NOMO-1 treated with dmso at 0.1 percent for 144 hours (cell line): ENCODE results near the gene SYK.
"Not testable (repeated sequence)": the region's sequence is repeated elsewhere in the genome, so short reads cannot be mapped to it uniquely, and the experiment has no call there.

Experiments used
- DNase-seq: peaks from one replicate; lab custom pipeline; 2025; ENCODE audit not compliant: unreplicated experiment; lab: John Stamatoyannopoulos, UW

Gene SYK

DNA sequence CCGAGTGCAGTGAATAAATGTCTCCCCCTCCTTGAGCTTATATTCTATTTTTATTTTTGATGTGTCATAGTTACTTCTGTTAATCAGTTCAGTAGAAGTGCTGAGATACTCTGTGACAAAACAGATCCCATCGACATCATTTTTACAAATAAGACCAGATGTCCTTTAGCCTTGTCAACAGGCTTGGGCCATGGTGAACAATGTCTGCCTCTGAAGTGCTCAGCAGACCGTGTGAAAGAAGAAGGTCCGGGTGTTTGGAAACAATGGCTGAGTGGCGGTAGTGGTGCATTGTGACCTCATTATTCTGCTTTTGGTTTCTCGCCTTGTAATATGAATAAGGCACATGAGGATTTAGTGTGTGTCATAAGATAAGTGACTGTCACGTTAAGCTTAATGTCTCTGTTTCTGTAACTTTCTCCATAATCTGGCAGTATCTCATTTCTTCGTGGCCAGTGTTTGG, 71.2 kb downstream of the SYK start:
- no peak for DNase-seq

DNA sequence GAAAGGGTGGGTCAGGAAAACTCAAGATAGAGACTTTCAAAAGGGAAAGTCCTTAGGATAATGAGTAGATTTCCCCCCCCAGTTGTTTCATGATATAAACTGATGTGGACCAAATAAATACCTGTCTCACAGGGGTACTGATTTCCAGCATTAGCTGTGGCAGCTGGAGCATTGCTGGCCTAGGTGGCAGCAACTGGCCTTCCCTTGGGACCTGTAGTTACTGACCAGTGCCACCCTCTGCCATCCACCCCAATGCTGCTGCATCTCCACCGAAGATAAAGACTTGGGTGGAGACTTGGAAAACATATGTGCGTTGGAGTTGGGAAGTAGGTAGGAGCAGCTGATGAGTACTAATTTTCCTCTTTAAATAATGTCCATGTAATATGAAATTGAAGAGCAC, 71.8 kb downstream of the SYK start:
- DNase-seq = no peak

DNA sequence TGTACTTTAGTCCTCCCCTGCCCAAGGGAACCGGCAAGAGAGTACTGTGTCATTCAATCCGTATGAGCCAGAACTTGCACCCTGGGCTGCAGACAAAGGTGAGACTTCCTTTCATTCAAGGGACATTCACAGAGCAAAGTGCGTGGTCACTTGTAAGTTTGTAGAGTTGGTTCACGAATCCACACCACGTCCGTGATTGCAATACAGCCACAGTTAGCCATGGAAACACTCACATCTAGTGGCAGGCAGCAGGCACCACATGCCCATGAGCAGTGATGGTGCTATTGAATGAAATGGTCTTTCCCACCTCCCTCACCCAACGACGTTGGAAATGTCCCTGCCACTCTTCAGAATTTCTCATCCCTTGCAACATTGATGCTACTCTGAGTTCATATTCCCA, 72.6 kb downstream of the SYK start:
- DNase-seq = no peak

DNA sequence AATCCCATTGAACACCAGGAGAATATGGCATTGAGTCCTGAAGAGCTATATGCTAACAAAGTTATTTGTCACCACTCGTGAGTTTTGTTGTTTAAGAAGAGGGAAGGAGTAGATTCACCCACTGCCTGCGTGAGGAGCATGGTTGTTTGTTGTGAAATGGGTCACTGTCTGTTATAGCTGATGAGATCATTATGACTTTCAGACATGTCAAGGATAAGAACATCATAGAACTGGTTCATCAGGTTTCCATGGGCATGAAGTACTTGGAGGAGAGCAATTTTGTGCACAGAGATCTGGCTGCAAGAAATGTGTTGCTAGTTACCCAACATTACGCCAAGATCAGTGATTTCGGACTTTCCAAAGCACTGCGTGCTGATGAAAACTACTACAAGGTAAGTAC, 76.9 kb downstream of the SYK start:
- no peak for DNase-seq

DNA sequence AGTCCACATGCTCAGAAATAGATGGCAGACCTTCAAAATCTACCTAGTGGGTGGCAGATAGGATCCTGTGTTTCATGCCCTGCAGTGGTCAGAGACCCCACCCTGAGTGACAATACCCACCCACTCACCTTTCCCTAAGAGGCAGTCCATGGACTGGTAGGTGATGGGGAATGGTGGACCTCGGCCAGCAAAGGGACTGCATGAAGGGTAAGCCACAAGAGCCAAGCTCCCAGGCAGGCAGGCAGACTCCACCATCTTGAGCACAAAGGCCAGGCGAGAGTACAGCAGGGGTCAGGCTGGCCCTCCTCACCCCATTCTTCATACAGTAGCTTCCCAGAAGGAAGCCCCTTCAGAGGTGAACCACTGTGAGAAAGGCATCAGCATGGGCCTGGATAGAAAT, 78.4 kb downstream of the SYK start:
- no peak for DNase-seq

DNA sequence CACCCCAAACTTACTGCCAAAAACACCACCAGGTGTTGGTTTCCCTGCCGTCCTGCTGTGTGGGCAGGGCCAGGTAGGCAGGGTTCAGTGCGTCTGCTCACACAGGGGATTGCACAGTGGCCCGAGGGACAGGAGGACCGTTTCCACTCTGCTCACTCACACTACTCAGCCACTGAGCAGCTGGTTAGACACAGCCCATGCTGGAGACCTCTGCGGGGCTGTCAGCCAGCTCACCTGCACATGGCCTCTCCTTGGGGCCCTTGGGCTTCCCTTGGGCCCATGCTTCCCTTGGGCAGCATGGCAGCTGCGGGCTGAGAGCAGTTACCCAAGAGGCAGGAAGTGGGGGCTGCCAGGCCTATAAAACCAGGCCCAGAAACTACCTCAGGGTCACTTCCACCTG, 79.0 kb downstream of the SYK start:
- no peak for DNase-seq

DNA sequence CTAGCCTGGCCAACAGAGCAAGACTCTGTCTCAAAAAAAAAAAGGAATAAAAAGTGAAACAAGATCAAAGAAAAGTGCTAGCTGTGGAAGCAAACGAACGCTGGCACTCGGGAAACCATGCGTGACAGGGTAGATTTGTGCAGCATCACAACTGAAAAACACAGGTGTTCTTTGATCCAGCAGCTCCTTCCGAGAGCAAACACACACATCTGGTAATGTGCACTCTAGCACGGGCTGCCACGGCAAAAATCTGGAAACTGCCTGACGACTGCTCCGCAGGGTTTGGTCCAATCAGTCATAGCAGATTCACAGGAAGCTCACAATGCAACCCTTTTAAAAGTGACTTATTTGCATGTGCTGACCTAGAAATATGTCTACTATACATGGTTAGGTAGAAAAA, 80.0 kb downstream of the SYK start:
- no peak for DNase-seq

DNA sequence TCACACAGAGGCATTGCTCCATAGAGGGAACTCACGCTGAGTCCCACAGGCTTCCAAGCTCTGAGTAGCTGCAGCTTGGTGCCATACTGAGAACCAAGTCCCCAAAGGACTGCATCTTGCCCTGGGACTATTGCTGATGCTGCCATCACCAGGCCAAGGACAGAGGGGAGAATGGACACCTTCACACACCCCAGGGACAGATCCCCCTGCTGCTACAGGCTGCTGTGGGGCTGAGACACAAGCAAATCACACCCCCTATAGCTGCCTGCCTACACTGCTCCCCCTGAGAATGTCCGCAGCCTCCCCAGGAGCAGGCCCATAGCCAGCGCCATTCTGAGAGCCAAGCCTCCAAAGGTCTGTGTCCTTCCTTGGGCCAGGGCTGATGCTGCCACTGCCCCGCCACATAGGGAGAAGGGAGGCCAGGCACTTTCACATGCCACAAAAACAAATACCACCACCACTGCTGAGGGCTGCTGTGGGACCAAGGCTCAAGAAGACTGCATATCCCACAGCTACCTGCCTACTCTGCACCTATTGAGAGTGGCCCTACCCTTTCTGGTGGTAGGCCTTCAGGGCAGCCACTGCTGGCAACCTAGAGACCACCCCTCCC, 81.5 kb downstream of the SYK start:
- no peak for DNase-seq

DNA sequence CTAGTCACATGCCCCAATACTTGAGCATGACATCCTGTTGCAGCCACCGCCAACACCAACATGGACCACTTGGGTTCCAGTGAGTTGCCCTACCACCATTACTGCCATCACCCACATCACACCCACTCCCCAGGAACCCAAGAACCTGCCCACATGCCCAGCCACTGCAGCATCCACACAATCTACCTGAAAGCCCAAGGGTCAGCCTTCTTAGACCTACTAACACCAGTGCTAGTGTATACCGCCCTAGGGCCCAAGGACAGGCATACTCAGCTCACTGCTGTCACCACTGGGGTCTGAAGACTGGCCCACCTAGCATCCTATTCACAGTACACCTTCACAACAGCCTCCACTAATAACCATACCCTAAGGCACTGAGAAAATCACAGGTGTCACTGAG, 82.0 kb downstream of the SYK start:
- DNase-seq = no peak

DNA sequence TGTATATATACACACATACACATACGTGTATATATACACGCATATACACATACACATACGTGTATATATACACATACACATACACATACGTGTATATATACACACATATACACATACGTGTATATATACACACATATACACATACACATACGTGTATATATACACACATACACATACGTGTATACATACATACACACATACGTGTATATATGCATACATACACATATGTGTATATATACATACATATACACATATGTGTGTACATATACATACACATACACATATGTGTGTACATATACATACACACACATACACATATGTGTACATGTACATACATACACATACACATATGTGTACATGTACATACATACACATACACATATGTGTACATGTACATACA, 82.6 kb downstream of the SYK start:
- no peak for DNase-seq

DNA sequence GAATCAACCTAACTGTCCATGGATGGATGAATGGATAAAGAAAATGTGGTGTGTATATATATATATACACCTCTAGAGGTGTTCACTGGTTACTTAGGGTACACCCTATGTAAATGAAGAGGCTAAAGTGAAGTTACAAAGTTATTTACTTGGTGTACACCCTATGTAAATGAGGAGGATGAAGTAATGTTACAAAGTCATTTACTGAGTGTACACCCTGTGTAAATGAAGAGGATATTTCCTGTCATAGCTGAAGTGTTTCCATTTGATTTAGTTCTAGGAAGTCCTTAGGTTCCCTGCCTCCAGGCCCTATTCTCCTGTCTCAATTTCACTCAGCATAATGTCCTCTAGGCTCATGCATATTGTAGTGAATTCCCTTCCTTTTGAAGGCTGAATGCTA, 85.2 kb downstream of the SYK start:
- DNase-seq = not testable (repeated sequence)

DNA sequence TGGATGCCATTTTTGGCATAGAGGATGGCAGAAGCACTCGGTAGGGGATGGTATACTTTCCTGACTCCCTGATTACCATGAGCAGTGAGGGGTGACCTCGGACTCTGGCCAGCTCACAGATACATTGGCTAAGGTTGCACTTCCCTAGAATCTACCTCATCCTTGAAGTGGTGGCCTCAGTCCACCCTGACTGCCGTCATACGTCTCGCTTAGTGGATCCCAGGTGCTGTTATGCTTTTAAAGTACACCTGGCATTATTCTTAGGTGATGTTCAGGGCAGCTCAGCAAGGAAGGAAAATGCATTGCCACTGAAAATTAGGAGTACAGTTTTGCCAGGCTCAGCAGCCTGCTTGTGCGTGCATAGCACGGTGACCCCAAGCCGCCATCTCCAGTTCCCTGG, 87.3 kb downstream of the SYK start:
- no peak for DNase-seq

DNA sequence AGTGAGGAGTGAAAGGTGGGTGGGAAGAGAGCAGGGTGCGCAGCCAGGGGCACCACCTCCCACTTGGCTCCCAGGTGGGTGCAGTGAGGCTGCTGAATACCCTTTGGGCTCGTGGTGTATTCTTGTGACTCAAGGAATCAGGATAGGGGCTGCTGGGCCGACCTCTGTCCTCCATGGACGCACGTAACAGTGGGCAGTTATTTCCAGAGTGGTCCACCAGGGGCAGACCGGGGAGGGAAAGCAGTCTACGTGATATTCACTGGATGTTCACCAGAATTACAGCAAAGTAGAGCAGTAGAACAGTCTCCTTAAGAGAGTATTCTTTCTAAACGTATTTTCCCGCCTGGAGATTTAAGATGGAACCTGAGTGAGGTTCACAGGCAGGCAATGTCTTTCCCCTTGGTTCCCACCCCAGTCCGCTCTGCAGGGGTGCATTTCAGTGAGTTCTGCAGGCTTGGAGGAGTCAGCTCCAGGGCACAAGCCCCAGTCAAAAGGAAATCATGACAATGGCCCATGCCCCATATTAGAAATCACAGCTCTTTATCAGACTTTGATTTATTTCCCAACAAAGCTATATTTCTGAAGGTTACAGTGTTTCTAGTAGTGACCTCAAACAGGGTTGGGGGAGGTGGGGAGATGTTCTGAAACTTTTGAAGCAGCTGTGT, 88.7 kb downstream of the SYK start:
- DNase-seq = no peak

DNA sequence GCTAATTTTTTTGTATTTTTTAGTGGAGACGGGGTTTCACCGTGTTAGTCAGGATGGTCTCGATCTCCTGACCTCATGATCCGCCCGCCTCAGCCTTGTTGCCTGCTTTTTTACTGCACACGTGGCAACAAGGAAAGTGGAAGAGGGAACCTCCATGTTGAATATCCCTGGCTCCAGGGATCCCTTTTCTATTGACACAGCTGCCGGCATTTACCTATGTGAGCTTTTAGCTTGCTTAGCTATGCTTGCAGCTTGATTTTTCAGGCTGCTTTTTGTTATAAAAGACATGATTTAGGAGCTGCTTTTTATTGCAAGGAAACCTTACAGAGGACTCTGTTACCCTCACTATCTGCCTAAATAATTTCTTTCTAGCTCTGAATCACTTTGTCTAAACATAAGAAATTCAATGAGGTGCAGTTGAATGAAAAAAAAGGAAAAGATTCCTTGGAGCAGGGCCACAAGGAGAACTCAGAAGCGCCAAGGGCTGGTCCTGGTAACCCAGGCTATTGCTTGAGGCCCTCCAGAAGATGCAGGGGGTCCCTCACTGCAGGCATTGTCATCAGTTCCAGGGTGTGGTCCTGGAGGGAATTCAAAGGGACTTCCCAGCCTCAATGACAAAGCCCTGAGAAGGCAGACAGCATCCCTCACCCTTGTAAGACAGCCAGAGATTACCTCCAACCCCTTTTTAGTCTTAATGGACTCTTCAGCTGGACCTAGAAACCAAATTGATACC, 89.9 kb downstream of the SYK start:
- DNase-seq = no peak

DNA sequence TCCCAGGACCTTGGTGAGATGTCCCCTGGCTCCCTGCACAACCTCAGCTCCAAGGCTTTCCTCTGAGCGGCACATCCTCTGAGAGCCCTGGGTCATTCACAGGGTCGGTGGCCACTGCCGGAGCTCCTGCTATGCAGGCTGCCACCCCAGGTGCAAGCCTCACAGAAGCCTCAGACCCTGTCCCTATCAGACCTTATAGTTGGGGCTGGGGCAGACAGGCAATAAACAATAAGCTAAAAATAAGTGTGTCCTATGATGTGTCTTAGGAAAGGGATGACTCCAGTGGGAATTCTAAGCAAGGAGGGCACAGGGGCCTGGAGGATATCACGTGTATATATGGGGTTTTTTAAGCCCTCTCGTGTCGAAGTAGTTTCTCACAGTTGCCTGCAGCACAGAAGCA, 91.3 kb downstream of the SYK start:
- no peak for DNase-seq

DNA sequence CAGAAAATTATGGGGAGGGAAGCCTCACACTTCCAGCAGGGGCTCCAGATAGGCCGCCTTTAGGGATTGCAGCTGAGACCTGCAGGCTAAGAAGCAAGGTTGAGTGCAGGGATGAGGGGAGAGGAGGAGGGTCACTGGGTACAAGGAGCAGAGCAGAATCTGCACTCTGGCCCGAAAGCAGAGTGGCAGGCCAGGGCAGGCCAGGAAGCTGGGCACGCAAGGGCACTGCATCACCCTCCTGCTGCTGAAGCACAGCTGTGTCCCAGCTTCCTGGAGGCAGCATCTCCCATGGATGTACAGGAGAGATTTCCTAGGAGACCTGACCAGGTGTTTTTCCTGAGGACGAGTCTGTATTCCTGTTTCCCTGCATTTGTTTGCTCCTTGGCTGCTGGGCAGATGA, 92.1 kb downstream of the SYK start:
- no peak for DNase-seq

DNA sequence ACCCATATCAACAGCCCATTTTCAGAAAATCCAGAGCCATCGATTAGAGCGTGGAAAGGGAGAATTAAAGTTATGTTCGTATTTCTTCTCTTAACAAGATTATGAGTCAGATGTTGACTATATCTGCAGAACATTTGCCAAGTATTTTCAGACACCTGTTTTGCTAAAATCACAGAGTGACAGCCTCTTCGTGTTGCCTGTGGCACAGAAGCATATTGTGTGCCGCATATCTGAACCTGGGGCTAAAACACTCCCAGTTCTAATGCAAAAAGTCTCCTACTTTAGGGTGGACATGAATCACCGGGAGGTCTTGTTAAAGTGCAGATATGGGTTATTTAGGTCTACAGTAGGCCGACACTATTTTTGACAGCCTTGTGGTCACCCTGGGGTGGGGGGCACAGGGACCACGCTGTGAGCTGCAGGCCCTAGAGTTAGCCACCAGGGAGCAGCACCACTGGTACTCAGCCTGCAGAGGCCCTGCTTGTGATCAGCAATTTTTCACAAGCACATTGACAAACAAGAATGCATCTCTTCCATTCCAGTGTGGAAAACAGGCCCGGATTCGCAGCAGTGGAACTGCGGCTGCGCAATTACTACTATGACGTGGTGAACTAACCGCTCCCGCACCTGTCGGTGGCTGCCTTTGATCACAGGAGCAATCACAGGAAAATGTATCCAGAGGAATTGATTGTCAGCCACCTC, 93.5 kb downstream of the SYK start:
- no peak for DNase-seq

DNA sequence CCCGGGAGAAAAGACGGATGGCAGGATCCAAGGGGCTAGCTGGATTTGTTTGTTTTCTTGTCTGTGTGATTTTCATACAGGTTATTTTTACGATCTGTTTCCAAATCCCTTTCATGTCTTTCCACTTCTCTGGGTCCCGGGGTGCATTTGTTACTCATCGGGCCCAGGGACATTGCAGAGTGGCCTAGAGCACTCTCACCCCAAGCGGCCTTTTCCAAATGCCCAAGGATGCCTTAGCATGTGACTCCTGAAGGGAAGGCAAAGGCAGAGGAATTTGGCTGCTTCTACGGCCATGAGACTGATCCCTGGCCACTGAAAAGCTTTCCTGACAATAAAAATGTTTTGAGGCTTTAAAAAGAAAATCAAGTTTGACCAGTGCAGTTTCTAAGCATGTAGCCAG, 94.2 kb downstream of the SYK start:
- DNase-seq = no peak

DNA sequence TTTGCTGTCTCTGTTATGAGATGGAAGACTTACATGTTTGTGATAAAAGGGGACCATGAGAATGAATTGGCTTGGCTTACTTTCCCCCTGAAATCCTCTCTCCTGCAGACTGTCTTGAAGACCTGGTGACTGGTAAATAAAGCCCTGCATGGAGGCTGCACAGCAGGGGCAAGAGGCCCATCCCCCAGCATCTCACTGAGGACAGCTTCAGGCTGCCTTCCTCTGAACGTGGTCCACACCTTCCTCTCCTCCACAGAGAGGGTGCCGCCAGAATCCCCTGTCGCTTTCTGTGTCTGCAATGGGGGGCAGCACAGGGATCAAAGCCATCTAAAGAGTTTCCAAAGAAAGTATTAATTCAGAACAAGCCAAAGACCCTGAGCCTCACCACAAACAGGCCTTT, 94.6 kb downstream of the SYK start:
- DNase-seq = no peak

DNA sequence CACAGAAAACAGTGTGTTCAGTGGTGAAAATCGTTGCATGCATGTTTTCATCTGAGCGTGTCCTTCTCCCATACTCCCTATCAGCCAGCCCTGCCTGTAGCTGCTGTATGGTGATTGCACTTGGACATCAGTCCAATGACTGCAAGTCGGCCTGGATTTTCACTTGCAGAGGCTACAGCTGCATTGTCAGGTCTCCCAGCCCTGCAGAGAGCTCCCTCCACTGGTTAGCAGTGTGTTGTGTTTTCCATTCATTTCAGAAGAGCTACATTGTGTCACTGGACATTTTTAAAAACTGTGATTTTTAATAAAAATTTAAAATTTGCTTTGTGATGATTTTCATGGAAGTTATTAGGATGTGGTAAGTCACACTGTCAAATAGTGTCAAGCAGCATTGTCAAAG, 96.6 kb downstream of the SYK start:
- DNase-seq = no peak

DNA sequence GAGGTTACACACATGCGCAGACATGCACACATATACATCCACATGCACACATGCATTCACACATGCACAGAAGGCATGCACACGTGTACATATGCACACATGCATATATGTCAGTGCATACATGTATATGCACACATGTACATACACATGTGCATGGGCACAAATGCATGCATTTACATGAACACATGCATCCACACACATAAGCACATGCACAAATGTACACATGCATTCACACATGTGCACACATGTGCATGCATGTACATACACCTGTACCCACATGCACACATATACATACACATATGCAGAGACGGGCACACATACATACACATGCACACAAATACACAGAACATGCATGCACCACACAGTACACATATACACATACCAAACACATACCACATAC, 97.7 kb downstream of the SYK start:
- DNase-seq = no peak

DNA sequence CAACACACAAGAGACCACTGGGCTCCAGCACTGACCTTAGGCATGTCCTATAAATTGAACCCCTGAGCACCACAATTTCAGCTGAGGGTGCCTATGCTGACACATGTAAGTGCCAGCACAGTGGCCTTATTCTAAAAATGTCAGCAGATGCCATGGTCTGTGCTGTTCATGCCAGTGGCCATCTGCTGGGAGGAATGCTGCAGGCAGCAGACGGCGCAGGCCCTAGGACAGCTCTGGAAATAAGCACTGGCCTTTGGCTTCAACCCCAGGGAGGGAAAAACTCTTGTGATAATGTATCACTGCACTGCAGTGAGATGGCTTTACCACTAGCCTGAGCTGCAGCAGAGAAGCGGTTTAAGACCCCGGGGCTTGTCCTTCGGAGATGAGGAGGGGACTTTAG, 98.5 kb downstream of the SYK start:
- no peak for DNase-seq
